Brain microvascular endothelial cell (primary cell): ENCODE results near the gene PLCB2.

Experiments used
- DNase-seq: peaks from one replicate; pipeline ENCODE4 v3.0.0-alpha.2; 2020
- H3K27ac ChIP-seq: fragments of 250-450 bp; sonication (Bioruptor Pico); 2 replicates; pipeline ENCODE4 v1.5.1; 2020; ENCODE audit warnings: mild to moderate bottlenecking, moderate library complexity
- H3K27me3 ChIP-seq: fragments of 250-450 bp; sonication (Bioruptor Pico); replicated peaks from 2 replicates; pipeline ENCODE4 v1.5.1; 2020; ENCODE audit warnings: mild to moderate bottlenecking
- H3K36me3 ChIP-seq: fragments of 250-450 bp; sonication (Bioruptor Pico); replicated peaks from 2 replicates; pipeline ENCODE4 v1.5.1; 2020; ENCODE audit warnings: mild to moderate bottlenecking
- H3K4me3 ChIP-seq: 2 replicates; pipeline ENCODE4 v1.5.1; 2011; ENCODE audit warnings: low read depth, mild to moderate bottlenecking, control low read depth, low read length, moderate library complexity
- in situ Hi-C: cut with HindIII; loops from 2 replicates; pipeline ENCODE4 v1.10.0; 2017; ENCODE audit warnings: low sequenced_read_pairs, low pct_ligation_motif_present
- TF ChIP-seq, protein P1 (sequence below): IDR thresholded peaks from 2 replicates; pipeline ENCODE4 v1.5.1; 2011; ENCODE audit warnings: low read depth, mild to moderate bottlenecking, moderate library complexity, low read length, control low read depth, inconsistent platforms; ENCODE audit errors: missing control alignments

PLCB2 gene

DNA sequence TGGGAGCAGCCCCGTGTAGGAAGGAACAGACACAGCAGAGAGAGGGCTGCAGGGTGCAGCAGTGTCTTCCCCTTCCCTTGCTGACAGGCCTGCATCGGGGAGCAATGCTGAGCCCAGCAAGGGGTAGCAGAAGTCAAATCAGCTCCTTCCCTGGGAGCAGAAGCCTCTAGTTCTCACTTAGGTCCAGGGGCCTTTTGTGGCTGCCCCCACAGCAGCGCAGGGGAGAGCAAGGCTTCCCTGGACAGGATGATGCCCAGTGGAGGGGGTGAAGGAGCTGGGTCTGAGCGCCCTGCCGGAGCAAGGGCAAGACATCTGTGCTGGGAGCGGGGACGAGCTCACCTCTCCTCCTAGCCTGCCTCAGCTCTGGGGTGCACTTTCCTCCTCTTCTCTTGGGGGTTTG lies 827 bp downstream of the PLCB2 start:
- Histone ChIP-seq H3K4me3 (no peak overlapping the region), H3K27me3 (peaks cover 5% of the 10 kb centered on the region), H3K36me3 (no peaks in the 10 kb centered on the region), H3K27ac (no peak overlapping the region)
- TF ChIP-seq, protein P1, sequence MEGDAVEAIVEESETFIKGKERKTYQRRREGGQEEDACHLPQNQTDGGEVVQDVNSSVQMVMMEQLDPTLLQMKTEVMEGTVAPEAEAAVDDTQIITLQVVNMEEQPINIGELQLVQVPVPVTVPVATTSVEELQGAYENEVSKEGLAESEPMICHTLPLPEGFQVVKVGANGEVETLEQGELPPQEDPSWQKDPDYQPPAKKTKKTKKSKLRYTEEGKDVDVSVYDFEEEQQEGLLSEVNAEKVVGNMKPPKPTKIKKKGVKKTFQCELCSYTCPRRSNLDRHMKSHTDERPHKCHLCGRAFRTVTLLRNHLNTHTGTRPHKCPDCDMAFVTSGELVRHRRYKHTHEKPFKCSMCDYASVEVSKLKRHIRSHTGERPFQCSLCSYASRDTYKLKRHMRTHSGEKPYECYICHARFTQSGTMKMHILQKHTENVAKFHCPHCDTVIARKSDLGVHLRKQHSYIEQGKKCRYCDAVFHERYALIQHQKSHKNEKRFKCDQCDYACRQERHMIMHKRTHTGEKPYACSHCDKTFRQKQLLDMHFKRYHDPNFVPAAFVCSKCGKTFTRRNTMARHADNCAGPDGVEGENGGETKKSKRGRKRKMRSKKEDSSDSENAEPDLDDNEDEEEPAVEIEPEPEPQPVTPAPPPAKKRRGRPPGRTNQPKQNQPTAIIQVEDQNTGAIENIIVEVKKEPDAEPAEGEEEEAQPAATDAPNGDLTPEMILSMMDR = no peak
- in situ Hi-C loops = no loop called here
- DNase-seq = no peak

DNA sequence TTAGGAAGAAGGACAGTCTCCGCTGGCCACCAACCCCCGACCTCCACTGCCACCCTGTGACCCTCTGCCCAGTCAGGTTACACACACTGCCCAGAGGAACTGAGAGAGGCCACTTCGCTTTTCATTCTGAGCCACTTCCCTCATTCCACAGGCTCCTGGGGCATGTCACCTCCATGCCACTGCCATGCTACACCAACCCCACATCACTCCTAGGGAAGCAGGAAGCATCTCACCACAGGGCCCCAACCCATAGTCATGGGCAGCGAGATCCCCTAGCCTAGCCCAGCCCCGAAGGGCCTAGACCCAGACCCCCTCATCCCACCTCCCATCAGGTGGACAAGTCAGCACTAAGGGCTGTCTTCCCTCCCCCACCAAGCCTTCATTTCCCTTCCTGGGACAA lies 1.4 kb downstream of the PLCB2 start:
- DNase-seq = no peak
- Histone ChIP-seq H3K27ac (no peak overlapping the region), H3K27me3 (peaks cover 4% of the 10 kb centered on the region), H3K4me3 (no peak overlapping the region), H3K36me3 (no peaks in the 10 kb centered on the region)
- TF ChIP-seq, protein P1 = no peak
- in situ Hi-C loops = no loop called here

DNA sequence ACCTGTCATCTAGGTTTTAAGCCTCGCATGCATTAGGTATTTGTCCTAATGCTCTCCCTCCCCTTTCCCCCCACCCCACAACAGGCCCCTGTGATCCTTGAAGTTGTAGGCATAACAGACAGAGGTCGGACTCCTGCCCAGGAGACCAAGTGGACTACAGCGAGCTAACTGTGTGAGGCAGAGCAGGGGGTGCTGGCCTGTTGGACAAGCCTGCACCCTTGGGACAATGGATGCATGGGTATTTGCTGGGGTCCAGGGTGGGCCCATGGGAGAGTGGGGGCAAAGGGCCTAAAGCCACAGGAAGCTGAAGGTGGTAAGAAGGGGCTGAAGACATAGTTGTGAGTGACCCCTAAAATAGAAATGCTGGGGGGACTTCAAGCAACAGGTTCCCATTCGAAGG lies 2.5 kb downstream of the PLCB2 start:
- Histone ChIP-seq H3K36me3 (no peaks in the 10 kb centered on the region), H3K27me3 (no peaks in the 10 kb centered on the region), H3K27ac (no peak overlapping the region), H3K4me3 (no peak overlapping the region)
- TF ChIP-seq, protein P1 = no peak
- DNase-seq = no peak
- in situ Hi-C loops = no loop called here

DNA sequence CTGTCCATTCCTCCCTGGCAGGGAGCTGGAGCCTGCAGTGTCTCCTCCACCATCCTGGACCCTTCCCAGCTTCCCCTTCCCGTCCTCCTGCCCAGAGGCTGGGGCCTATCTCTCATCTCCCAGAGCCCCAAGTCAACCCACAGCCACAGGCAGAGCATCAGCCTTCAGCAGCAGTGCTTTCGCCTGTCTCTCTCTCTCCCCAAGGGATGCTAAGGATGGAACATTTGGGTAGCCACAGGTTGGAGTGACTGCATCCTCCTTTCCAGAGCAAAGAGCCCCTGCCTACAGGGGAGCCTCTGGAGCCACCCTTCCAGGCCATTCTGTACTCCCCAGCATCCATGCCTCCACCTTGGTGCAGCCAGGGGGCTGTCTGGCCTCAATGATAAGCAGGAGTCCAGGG lies 4.2 kb downstream of the PLCB2 start:
- H3K4me3 ChIP-seq = no peak overlapping the region
- H3K27ac ChIP-seq = no peak overlapping the region
- TF ChIP-seq, protein P1 = no peak
- no peak for DNase-seq
- H3K36me3 ChIP-seq = no peaks in the 10 kb centered on the region
- no peaks in the 10 kb centered on the region for H3K27me3 ChIP-seq
- in situ Hi-C loops = no loop called here

DNA sequence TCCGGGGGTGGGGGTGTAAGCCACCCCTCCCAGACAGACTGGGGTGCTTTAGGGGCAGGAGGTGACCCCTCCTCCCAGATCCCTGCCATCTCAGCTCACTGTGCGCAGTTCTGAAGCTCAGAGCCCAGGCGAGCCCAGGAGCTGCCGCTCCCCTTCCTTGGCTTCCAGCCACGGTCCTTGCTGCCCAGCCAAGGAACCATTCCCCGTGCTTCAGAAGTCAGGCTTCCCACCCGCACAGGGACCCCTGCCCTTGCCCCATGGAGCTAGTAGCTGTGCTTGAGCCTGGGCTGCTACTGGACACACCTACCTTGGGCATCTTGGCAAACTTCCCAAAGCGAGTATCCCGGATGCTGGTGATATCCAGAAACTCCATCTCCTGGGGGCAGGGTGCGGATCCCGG lies 4.8 kb downstream of the PLCB2 start:
- TF ChIP-seq, protein P1 = no peak
- H3K27ac ChIP-seq = no peak overlapping the region

DNA sequence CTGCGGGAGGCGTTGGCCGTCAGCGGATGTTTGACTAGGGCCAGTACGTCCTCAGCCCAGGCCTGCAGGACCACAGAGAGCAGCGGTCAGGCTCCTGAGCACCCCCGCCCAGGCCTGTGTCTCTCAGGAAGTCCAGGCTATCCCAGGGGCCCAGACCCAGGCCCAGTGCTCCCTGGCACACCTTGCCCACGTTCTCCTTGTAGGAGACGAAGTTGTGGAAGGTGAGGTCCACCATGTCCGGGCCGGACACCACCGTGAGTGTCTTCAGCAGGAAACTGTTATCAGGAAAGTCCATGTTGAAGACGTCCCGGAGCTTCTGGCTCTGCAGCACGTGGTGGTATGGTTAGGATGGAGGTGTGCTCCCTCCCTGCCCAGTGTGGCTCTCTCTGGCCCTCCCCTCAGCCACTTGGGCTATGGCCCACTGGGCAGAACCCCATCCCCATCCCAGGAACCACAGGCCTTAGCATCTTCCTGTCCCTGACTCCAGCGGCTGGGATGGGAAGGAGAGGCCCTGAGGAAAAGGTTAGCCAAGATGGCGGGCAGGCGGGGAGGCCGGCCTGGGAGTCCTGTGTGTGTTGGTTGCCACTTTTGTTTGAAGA lies 5.3 kb downstream of the PLCB2 start:
- Histone ChIP-seq H3K36me3 (no peaks in the 10 kb centered on the region), H3K4me3 (no peak overlapping the region), H3K27me3 (no peaks in the 10 kb centered on the region), H3K27ac (no peak overlapping the region)
- TF ChIP-seq, protein P1 = no peak
- DNase-seq = no peak
- in situ Hi-C loops = no loop called here

More for the DNA sequence above, 4.8 kb downstream of the PLCB2 start:
- Histone ChIP-seq H3K4me3 (no peak overlapping the region), H3K27me3 (no peaks in the 10 kb centered on the region), H3K36me3 (no peaks in the 10 kb centered on the region)
- DNase-seq = no peak
- in situ Hi-C loops = no loop called here
